NCI-H748 treated with DMSO at 0.1 percent for 48 hours (cell line): ENCODE data around the gene HHATL.

Source experiments
- DNase-seq: peaks from one replicate; lab custom pipeline; 2025; lab: John Stamatoyannopoulos, UW

HHATL gene

DNA sequence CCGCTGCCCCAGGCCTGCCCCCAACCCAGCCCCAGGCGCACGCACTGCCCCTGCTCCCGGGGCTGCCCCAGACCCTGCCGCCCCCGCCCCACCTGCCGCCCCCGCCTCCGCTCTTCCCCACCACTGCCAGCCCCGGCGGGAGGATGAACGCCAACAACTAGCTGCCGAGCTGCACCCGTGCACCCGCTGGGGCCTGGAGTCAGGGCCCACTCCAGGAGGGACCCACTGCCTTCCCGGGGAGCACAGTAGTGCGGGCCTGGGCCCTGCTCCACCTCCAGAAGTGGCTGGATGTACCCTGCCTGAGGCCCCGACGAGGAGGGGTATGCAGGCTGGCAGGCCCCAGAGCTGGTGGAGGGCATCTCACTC, 38.2 kb downstream of the HHATL start:
- no peak for DNase-seq

DNA sequence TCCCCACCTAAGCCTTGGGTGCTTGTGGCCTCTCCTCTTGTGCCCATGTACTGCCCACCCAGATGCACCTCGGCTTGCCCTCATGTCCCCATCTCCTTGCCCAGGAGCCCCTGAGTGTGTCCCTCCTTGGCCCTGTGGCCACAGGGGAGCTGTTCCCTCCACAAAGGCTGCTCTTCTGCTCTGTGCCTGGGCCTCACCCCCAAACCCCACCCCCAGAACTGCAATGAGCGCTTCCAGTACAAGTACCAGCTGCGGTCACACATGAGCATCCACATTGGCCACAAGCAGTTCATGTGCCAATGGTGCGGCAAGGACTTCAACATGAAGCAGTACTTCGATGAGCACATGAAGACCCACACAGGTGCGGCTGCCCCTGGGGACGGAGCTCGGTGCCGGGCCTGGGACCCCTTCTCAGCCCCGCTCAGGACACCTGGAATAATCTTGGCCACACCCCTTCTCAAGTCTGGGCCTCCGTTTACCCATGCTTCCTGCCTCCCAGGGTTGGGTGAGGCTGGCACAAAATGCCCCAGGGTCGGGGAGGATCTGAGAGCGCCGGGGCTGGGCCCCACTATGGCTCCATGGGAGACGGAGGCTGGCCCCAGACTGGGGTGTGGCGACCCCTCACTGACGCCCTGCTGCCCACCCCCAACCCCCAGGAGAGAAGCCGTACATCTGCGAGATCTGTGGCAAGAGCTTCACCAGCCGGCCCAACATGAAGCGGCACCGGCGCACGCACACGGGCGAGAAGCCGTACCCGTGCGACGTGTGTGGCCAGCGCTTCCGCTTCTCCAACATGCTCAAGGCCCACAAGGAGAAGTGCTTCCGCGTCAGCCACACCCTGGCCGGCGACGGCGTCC, 38.8 kb downstream of the HHATL start:
- no peak for DNase-seq

DNA sequence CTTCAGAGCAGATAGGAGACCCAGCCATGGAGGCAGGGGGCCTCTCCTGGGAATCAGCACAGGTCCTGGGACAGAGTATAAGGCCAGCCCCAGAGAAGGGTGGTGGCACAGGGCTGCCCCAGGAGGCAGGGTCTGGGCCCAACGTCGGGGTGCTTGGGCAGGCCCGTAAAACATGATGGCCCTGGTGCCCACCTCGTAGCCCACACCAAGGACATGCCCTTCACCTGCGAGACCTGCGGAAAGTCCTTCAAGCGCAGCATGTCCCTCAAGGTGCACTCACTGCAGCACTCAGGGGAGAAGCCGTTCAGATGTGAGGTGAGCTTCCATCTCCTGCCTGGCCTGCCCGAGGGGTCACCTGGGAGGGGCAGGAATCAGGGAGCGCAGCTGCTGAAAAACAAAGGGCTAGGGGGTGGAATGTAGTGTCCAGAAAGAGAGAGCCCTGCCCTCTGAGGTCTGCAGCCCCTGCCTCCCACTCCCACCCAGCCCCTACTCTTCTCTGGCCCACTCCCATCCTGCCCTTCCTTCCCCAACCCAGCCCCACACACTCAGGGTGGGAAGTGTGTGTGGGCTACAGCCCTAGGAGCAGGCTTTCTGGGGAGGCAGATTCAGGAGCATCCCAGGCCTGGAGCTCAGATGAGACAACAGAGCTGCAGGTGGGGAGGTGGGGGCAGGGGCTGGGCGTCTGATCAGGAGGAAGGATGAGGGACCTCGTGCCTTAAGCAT, 39.6 kb downstream of the HHATL start:
- no peak for DNase-seq

DNA sequence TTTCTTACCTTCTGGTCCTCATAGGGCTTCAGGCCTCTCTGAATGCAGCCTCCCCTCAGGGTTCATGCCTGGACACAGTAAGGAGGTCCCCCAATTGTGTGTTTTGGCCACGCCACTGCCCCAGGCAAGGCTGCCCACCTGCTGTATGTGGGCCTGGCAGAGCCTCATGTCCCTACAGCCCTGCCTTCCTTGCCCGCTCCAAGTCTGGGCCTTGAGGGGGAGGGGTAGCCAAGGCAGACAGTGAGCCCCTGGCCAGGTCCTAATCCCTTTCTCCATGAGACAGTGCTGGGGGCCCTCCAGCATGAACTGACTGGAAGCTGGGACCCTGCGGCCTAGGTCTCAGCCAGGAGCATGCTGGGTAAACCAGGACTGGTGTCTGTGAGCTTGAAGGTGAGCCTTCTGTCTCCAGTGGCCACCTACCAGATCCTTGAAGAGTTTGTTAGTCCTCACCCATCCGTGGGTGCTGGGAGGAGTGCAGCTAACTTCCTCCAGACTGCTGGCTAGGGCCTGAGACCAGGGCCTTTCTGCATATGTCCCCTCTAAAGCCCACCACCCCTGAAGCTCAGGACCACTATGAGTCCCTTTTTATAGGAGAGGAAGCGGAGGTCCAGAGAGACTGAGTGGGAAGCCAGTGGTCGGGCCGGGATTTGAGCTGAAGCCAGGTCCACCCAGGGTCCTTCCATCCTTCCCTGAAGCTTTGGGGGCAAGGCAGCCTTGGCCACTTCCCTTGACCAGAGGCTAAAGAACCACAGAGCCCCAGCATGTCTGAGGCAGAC, 40.4 kb downstream of the HHATL start:
- DNase-seq = no peak

DNA sequence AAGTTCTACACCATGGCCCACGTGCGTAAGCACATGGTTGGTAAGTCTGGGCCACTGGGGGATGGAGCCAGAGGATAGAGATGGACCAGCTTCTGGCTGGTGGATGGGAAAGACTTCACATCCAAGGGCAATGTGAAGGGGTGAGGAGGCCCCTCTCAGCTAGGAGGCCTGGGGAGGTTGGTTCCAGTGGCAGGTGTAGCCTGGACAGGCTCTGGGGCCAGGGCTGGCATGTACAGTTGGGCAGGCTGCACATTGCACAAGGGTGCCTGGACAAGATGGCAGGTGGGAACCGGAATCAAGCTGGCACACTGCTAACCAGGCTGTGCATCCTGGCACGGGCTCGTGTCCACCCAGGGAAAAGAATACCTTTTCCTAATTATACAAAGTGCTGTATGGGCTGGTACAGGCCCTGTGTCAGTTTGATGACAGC, 41.0 kb downstream of the HHATL start:
- DNase-seq = no peak

DNA sequence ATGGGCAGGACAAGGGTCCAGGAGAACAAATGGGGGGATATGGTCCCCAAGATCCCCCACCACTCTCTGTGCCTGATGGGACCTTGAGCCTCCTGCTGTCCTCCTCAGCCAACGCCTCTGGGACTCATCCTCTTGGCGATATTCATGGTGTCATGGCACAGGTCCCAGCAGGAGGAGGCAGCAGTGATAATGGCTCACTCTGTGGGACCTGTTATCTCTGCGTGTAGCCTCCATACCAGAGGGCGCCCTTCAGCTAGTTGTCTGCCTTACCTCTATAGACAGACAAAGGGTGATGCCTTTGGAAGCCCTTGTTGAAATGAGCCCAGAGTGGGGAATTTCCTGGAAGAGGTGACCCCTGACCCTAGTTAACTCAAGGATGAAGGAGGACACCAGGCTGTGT, 41.7 kb downstream of the HHATL start:
- DNase-seq = no peak

DNA sequence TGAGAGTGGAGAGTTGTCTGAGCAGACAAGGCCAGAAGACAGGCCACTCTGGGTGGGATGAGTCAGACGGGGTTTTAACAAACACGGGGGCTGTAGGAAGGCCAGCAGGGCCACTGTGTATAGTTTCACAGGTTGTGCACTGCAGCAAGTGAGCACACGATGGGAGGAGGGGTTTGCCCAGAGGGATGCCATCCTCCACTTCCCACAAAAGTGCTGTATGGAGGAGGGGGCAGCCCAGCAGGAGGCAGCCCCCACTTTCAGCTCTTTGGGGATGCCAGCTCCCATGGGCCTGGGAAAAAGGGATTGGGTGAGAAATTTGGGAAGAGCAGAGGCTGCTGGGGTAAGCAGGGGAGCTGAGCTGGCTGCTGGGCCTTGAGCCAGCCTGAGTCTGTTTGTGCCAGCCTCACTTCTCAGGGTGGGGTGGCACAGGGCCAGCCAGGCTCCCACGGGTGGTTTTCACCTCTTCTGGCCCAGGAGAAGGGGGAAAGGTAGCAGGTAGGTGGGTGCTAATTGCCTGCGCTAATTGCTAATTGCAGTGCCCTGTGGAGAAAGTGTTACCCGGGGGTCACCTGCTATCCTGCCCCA, 42.4 kb downstream of the HHATL start:
- DNase-seq = no peak

DNA sequence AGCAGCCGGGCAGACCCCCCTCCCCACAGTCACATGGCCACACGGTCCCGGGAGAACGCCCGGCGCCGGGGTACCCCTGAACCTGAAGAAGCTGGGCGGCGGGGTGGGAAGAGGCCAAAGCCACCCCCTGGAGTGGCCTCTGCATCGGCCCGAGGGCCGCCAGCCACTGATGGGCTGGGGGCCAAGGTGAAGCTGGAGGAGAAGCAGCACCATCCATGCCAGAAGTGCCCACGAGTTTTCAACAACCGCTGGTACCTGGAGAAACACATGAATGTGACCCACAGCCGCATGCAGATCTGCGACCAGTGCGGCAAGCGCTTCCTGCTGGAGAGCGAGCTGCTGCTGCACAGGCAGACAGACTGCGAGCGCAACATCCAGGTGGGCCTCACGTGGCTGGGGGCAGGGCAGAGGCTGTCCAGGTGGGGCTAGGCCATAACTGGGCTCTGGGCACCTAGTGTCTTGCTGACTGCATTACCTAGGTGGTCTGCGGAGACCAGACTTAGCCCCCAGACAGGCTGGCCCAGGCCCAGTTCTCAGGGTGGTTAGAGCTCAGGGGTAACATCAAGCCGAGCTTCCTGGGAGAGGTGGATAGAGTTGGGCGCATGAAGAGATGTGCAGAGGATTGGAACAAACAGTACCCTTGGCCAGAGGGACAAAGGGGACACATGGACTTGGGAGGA, 43.0 kb downstream of the HHATL start:
- no peak for DNase-seq

DNA sequence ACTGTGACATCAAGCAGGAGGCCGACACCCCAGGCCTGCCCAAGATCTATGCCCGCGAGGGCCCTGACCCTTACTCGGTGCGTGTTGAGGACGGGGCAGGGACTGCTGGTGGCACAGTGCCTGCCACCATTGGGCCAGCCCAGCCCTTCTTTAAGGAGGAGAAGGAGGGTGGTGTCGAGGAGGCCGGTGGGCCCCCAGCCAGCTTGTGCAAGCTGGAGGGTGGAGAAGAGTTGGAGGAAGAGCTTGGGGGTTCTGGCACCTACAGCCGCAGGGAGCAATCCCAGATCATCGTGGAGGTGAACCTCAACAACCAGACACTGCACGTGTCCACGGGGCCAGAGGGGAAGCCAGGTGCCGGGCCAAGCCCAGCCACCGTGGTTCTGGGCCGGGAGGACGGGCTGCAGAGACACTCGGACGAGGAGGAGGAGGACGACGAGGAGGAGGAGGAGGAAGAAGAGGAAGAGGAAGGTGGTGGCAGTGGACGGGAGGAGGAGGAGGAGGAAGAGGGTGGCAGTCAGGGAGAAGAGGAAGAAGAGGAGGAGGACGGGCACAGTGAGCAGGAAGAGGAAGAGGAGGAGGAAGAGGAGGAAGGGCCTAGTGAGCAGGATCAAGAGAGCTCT, 43.7 kb downstream of the HHATL start:
- no peak for DNase-seq

DNA sequence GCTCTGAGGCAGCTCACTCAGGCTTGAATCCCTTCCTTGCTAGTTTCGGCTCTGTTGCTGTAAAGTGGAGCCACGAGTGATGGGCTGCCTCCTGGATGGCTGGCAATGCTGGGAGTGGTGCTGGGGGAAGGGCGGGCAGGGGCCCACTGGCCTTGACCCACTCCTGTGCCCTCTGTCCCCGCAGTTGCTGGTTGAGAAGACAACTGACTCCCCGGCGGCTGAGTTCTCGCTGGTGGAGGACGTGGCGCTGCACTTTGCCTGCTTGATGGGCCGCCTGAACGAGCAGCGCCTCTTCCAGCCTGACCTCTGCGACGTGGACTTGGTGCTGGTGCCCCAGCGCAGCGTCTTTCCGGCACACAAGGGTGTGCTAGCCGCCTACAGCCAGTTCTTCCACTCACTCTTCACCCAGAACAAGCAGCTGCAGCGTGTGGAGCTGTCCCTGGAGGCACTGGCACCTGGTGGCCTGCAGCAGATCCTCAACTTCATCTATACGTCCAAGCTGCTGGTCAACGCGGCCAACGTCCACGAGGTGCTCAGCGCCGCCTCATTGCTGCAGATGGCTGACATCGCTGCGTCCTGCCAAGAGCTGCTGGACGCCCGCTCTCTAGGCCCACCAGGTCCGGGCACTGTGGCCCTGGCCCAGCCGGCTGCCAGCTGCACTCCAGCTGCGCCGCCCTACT, 44.4 kb downstream of the HHATL start:
- no peak for DNase-seq

DNA sequence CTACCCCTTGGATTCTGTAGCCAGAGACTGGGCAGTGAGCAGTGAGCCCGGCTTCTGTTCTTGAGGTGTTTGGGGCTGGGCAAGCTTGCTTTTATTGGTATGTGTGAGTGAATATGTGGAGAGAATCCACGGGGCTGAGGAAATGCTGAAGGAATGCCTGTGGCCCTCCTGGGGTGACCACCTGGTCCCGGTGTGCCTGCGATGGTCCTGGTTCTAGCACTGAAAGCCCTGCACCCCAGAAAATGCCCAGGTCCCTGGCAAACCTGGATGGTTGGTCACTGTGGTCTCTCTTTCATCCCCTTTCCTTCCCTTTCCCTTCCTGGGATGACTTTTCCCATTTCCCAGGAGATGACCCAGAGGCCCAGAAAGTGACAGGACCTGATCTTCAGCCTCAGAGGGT, 44.9 kb downstream of the HHATL start:
- DNase-seq = no peak

DNA sequence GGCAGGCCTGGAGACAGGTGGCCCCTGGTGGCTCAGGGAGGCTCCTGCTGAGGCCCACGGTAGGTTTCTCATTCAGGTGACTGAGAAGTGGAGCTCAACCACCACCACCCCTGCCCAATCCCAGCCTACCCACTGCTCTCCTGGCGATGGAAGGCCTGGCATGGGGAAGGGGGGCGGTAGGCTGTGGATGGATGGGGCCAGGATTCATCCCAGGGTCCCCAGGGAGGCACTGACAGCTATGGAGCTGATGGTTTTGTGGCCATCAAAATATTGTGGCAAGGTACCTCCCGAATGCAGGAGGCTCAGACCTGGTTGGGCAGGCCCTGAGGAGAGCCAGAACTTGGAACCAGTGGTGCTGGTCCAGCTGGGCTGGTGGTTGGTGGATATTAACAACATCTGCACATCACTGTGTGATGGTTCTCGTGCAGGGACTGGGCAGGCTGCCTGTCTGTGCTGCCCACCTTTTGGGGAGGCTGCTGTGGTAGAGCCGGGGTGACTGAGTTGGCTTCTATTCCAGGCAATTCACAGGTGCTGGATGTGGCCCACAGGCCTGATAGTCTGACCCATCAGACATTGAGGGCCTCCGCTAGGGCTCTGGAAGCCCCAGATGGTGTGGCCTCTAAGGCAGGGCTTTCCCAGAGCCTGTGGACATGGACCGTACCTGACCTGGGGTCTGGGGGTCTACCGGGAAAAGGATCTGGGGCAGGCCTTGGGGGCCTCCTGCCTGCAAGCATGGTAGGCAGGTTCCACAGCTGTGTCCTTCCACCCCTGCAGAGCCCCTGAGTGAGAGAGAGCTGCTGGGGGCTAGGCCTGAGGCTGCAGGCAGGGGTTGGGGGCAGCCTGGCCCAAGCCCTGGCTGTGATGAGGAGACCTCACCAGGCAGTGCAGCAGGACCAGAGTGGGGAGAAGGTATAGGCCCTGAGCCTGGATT, 45.7 kb downstream of the HHATL start:
- DNase-seq = no peak

DNA sequence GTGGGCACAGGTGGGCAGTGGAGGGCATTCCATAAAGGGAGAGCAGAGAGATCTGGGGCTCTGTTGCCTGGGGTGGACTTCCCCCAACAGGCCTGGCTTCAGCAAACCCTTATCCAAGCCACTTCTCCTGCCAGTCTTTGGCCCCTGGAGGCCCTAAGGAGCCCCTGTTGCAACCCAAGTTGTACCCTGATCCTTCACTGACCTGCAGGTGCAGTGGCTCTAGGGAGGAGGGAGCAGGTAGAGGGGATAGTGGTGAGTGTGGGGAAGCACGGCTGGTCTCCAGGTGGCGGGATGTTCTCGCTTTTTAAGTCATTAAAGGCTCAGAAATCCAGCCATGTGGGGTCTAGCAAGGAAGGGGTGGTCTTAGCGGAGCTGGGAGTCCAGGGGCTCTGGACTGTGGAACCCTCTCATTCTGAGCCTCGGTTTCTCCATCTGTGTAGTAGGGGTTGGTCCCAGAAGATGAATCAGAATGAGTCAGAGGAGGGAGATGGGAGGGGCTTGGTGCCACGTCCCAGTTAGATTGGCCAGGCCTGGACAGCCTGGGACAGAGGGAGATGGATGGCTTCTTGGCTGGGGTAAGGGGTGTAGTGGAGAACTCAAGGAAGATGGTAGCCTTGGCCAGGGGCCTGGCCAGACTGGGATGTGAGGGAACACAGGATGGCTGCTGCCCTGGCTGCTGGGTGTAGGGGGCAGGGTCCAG, 46.5 kb downstream of the HHATL start:
- no peak for DNase-seq

DNA sequence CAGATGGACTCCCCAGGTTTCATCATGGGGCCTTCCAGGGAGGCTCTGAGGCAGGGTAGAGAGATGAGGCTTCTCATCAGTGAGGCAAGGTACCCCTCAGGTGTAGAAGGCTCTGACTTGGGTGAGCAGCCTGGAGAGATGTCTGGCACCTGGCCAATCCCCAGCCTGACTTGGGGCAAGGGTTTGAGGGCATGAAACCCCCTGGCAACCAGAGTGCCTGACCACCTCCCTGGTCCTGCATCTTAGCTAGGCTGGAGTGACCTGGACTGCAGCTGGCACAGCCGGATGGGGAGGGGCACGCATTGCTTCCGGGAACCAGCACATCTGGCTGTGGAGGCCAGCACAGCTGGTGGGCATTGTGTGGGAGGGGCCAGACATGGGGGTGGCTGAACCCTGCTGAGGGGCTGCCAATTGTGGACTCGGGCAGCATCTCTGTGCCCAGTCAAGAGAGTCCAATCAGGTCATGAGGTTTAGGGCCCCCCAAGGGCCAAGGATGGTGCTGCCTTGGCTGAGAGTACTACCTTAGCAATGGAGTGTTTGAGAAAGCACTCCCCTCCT, 47.2 kb downstream of the HHATL start:
- DNase-seq = no peak

DNA sequence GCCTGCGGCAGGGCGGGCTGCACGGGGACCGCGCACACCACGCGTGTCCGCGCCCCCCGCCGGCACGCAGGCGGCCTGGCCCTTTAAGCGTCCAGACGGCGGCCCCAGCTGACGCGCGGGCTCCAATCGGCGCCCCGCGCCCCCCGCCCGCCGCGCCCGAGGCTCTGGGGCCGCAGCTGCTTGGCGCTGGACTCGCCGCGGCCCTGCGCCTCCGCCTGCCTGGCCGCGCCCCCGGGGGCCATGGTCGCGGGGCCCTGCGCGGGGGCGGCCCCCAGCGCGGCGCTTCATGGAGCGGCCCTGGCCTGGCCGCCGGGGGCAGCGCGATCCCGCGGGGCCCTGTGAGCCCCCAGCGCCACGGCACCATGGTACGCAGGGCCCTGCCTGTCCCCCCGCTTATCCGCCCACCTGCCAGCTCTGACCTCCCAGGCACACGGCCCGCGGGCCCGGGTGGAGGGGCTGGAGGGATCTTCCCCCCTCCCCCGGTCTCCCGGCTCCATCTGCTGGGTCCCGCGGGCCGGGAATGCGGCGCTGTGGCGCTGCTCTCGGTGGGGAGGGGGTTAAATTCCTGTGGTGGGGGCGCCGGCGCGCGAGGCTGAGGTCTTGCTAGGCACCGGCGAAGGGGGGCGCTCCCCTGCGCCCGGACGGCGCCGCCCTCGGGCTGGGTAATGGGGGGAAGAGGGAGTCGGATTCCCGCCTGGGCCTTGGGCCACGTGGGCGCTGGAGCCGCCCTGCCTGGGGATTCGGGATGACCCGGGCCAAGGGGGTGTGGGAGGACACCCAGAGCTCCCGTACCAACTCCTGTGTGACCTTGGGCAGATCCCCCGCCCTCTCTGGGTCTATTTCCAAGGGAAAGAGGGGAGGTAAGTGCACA, 48.0 kb downstream of the HHATL start:
- DNase-seq = no peak

DNA sequence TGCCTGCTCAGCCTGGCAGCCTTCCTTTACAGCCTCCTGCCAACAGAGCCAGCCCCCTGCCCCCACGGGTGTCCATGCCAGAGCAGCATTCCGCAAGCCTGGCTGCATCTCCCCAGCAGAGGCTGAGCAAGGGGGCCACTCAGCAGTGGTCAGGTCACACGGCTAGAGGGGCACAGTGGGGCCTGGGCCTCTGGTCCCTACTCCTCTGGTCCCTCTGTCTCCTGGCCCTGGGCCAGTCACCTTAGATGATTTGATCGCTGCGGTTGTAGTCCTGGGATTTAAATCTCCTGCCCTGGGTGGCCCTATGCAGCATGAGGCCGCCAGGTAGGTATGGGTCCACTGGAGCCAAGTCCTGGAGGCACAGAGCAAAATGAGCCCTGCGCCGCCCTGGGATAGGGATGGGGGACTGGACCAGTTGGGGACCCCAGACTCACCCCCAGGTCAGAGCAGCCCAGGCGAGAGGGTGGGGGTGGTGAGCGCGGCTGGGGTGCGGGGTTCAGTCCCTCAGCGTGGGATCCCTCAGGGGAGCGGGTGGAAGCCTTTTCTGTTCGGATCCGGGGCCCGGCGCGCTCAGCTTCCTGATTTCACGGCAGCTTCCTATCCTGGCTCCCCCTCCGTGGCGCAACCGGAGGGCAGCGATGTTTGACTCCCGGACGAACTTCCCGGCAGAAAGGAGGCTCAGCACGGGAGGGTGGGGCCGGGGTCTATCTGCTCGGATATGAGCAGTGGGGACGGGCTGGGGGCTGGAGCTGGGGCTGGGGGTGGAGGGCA, 48.9 kb downstream of the HHATL start, which contains the start of gene ZBTB47:
Gene ZBTB47, plus strand, starts transcription at position 138 of the 771 bp plus-strand sequence. CDS start 4,659 bp downstream, outside the sequence.
- no peak for DNase-seq

DNA sequence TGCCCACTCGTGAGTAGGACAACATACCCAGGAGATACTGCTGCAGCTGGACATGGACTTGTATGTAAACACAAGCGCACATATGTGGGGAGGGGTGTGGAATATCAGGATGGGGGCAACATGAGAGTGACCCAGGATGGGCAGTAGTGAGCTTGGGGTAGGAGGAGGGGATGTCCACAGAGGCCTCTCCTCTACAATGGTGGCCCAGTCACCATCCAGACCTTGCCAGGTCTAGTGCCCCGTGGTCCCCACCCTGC, 49.4 kb downstream of the HHATL start:
- DNase-seq = no peak
